Hepatic stellate cell (primary cell): ENCODE results near the gene NHEJ1.
A peak's percentile ranks its signal among the peaks of the same experiment; 100 is the strongest.
"Not testable (repeated sequence)": the region's sequence is repeated elsewhere in the genome, so short reads cannot be mapped to it uniquely, and the experiment has no call there.

Source experiments
- DNase-seq: peaks from one replicate; pipeline ENCODE4 v3.0.0; 2011; ENCODE audit warnings: low spot score

The NHEJ1 gene

GRCh38 chr2:219160186-219161017 is at the start of gene NHEJ1:
Gene NHEJ1, minus strand, starts transcription at chr2:219160815. Its CDS starts 2,453 bp downstream, at chr2:219158362.
- DNase-seq, result peak; percentile 96

- no peak for DNase-seq
Measured at GRCh38 chr2:219209236-219210195, 48.9 kb upstream of the NHEJ1 start.

GRCh38 chr2:219207884-219208740 is 47.5 kb upstream of the NHEJ1 start:
- DNase-seq, result peak; percentile 83

GRCh38 chr2:219207134-219207883 is 46.7 kb upstream of the NHEJ1 start:
- peak; percentile 31 for DNase-seq

- peak; percentile 98 for DNase-seq
Measured at GRCh38 chr2:219206328-219207133, 45.9 kb upstream of the NHEJ1 start, which contains the start of gene ZFAND2B. Gene ZFAND2B, plus strand, starts transcription at chr2:219206782. Its CDS starts 206 bp downstream, at chr2:219206988.

- DNase-seq, result no peak
Measured at GRCh38 chr2:219205981-219206327, 45.3 kb upstream of the NHEJ1 start.

- DNase-seq, result no peak
Measured at GRCh38 chr2:219205165-219205538, 44.5 kb upstream of the NHEJ1 start.

GRCh38 chr2:219204425-219205164 is 44.0 kb upstream of the NHEJ1 start:
- DNase-seq, result no peak

GRCh38 chr2:219201331-219201730 is 40.7 kb upstream of the NHEJ1 start:
- not testable (repeated sequence) for DNase-seq

- not testable (repeated sequence) for DNase-seq
Measured at GRCh38 chr2:219200502-219201326, 40.1 kb upstream of the NHEJ1 start.

GRCh38 chr2:219199470-219200211 is 39.0 kb upstream of the NHEJ1 start:
- no peak for DNase-seq

- no peak for DNase-seq
Measured at GRCh38 chr2:219198974-219199373, 38.4 kb upstream of the NHEJ1 start.

GRCh38 chr2:219197388-219197787 is 36.8 kb upstream of the NHEJ1 start:
- no peak for DNase-seq

GRCh38 chr2:219186754-219187456 is 26.3 kb upstream of the NHEJ1 start:
- no peak for DNase-seq

GRCh38 chr2:219184121-219184520 is 23.5 kb upstream of the NHEJ1 start:
- no peak for DNase-seq

- DNase-seq, result no peak
Measured at GRCh38 chr2:219183151-219183772, 22.6 kb upstream of the NHEJ1 start.
